DMS153 (cell line): ENCODE measurements around the gene PDE4B.

Source experiments
- DNase-seq: peaks from one replicate; lab custom pipeline; 2025; lab: John Stamatoyannopoulos, UW

The PDE4B gene

DNA sequence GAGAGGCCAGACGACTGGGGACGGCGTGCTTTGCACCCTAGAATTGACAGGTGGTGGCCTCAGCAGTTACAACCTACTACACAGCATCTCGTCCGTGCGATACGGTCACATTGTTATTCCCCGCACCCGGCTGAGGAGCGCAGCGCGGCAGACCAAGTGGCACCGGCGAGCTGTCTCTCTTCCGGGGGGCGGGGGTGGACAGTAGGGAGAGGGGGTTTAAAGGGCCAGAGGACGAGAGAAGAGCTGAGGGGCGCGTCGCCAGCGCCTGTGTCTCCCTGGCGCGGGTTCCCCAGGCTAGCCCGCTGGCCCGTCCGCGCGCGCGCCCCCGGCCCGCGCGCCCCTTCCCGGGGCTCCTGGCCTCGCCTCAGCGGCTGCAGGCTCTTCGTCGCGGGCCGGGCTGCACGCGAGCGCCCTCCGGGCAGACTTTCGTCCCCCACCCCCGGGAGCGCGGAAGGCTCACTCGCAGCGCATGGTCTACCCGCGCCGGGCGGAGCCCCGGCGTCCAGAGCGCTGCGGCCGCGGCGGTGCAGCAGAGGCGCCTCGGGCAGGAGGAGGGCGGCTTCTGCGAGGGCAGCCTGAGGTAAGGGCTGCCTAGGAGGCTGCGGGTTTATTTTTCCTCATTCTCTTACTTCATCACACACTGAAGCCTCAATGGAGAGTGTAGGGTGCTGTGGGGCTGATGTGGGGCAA lies at the start of gene PDE4B:
Gene PDE4B, plus strand, starts transcription at position 227 of the 690 bp plus-strand sequence.
- DNase-seq = peak; percentile 49

- no peak for DNase-seq
These were observed 48.0 kb upstream of the PDE4B start for GRCh38 chr1:65744731-65745130.

GRCh38 chr1:65751961-65752360 lies 40.7 kb upstream of the PDE4B start:
- DNase-seq = no peak

GRCh38 chr1:65756616-65757015 lies 36.1 kb upstream of the PDE4B start:
- DNase-seq = no peak

GRCh38 chr1:65757531-65757930 lies 35.2 kb upstream of the PDE4B start:
- no peak for DNase-seq

- no peak for DNase-seq
These were observed 34.6 kb upstream of the PDE4B start for GRCh38 chr1:65758128-65758527.

GRCh38 chr1:65759516-65759915 lies 33.2 kb upstream of the PDE4B start:
- DNase-seq = no peak

- DNase-seq = no peak
These were observed 30.4 kb upstream of the PDE4B start for GRCh38 chr1:65762081-65762862.

DNA sequence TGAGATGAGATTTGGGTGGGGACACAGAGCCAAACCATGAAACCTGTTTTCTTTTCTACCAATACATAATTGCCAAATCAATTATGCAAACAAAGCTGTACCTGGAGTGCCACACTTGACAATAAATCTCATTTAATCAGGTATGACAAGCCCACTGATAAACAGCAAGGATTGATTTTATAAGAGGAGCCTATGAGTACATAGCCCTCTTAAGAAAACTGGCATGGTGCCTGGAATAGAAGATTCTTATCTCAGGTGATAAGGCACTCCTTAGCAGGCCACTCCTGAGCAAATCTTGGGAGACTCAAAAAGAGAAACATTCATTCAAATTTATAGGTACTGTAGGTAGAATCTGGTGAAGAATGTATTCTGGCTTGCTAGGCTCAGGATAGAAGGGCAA lies 28.6 kb upstream of the PDE4B start:
- no peak for DNase-seq

GRCh38 chr1:65765631-65766030 lies 27.1 kb upstream of the PDE4B start:
- DNase-seq = no peak

GRCh38 chr1:65769636-65770035 lies 23.1 kb upstream of the PDE4B start:
- no peak for DNase-seq

- no peak for DNase-seq
These were observed 20.1 kb upstream of the PDE4B start for GRCh38 chr1:65772607-65773006.

GRCh38 chr1:65773391-65774123 lies 19.1 kb upstream of the PDE4B start:
- no peak for DNase-seq

GRCh38 chr1:65788762-65789161 lies 3.9 kb upstream of the PDE4B start:
- DNase-seq = no peak

DNA sequence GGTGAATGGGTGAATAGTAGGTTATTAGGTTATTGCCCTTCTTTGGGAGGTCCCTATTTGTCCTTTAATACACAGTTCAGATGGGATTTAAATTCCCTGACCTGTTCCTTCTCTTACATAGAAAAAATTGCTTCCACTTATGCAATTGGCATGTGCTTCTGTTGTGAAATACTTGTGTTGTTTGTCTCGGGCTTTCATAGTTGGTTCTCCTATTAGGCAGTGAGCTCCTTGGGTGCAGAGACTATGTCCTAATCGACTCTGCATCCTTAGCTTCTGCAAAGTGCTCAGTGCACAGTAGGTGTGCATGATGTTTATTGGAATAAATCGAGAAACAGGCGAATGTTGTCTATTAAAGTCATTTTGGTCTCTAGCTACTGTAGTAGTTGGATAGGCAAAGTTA lies 1.3 kb upstream of the PDE4B start:
- no peak for DNase-seq

DNA sequence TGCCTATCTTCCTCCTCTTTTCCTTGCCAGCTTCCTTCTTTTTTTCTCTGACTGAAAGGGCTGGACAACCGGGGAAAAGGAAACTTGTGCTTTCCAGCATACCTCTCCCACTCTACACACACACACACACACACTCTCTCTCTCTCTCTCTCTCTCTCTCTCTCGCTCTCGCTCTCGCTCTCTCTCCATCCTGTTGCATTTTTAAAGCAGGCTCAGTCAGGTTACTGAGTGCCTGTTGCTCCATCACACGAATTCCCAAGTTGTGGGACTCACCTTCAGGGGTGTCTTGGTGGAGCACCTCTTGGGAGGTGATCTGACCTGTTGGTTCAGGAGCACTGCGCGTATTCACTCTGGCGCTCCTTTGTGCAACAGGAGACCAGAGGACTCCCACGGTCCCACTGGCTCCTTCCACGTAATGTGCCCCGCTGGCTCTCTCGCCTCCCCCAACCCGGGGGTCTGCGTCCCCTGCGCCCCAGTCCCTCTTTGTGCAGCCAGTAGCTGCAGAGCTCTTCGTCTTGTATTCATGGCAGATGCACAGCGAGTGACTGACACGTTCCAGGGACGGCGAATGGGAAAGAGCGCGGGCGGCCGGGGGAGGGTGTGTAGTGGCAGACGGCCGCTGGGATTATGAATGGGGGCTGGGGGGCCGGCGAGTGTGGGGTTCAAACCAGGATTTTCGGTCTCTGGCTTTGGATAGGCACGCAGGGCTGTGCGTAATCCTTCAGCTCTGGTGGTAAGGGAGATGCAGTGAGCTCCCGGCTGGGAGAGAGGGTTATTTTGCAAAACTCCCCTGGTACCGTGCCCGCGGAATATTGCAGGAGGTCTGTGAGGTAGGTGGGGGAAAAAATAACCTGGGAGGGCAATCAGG lies 660 bp upstream of the PDE4B start:
- DNase-seq = no peak

- peak; percentile 31 for DNase-seq
These were observed 651 bp downstream of the PDE4B start for GRCh38 chr1:65793359-65793732.

- DNase-seq = no peak
These were observed 2.6 kb downstream of the PDE4B start for GRCh38 chr1:65795311-65795710.

- DNase-seq = peak; percentile 91
These were observed 6.9 kb downstream of the PDE4B start for GRCh38 chr1:65799601-65800000.

DNA sequence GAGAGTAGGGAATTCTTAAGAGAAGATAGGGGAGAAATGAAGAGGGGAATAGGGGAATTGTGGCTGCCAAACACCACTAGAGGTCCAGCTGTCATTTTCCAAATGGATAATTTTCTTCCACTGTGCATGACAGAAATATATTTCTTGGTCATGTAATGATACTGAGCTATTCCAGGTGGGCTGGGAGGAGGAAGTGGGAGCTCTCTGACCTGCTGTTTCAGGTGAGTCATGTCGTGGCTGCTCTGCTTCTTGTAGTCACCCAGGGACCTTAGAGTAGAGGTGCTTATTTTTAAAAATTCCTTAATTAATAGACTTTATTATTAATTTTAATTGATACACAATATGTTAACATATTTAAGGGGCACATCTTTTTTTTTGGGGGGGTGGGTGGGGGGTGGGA lies 11.9 kb downstream of the PDE4B start:
- DNase-seq = no peak

- no peak for DNase-seq
These were observed 19.4 kb downstream of the PDE4B start for GRCh38 chr1:65812065-65812464.

DNA sequence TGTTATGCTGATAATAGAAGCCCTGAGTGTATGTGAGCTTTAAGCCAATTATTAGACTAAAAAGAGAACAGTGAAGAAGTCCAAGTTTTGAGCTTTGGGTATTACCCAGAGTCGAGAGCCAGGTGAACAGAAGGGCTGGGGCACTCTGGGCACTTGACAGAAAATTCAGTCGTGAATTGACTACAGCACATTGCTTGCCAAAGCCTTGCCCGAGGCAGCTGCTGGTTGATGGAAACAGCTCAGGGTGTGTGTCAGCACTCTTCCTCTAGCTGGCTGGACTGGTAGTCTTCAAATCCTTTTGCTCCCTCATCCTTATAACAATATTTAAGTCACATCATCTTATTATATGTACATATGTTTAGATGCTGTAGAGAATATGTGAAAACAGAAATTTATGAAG lies 21.3 kb downstream of the PDE4B start:
- DNase-seq = peak; percentile 76
